IMR-90 (cell line): Measurements from ENCODE around the gene PTPN23. TPM values are rescaled to one million over a fixed set of nuclear protein-coding genes. Genes with fewer than 3 reads are reported as not detected.

ENCODE experiments used
- CEBPB ChIP-seq: IDR thresholded peaks from 2 replicates; pipeline ENCODE4 v1.6.1; 2012; ENCODE audit warnings: low read depth, low read length, improper control_type of control experiment
- MAZ ChIP-seq: IDR thresholded peaks from 2 replicates; pipeline ENCODE4 v1.6.1; 2012; ENCODE audit warnings: low read depth, mild to moderate bottlenecking, low read length, improper control_type of control experiment, moderate library complexity, borderline replicate concordance
- NFE2L2 ChIP-seq: fragments of 150-350 bp; IDR thresholded peaks from 2 replicates; pipeline ENCODE4 v1.6.1; 2016; ENCODE audit warnings: low read depth, mild to moderate bottlenecking, low read length
- RCOR1 ChIP-seq: IDR thresholded peaks from 2 replicates; pipeline ENCODE4 v1.6.1; 2012; ENCODE audit warnings: mild to moderate bottlenecking, low read length, improper control_type of control experiment; ENCODE audit not compliant: insufficient replicate concordance
- polyA plus RNA-seq, 3 experiments: library from polyadenylated mRNA; depleted of rRNA; stranded (reverse); fragments of >200 nt; gene quantifications; 2 replicates each; pipeline ENCODE4 v1.2.3, GENCODE V29; 2012; ENCODE audit warnings: low replicate concordance in 1 of 3
- total RNA-seq: library from RNA; depleted of rRNA; stranded (reverse); fragments of >200 nt; gene quantifications from 2 replicates; pipeline ENCODE4 v1.2.3, GENCODE V29; 2012
- TF ChIP-seq, protein P1 (sequence below): fragments of 150-350 bp; IDR thresholded peaks from 2 replicates; pipeline ENCODE4 v1.6.1; 2017; ENCODE audit warnings: mild to moderate bottlenecking, antibody characterized with exemption, low read length, low read depth

PTPN23 gene
- total and polyA plus RNA-seq, 2 of the 4 experiments (the other 2 are of a cell fraction), result 4.5 to 15.1 TPM

DNA sequence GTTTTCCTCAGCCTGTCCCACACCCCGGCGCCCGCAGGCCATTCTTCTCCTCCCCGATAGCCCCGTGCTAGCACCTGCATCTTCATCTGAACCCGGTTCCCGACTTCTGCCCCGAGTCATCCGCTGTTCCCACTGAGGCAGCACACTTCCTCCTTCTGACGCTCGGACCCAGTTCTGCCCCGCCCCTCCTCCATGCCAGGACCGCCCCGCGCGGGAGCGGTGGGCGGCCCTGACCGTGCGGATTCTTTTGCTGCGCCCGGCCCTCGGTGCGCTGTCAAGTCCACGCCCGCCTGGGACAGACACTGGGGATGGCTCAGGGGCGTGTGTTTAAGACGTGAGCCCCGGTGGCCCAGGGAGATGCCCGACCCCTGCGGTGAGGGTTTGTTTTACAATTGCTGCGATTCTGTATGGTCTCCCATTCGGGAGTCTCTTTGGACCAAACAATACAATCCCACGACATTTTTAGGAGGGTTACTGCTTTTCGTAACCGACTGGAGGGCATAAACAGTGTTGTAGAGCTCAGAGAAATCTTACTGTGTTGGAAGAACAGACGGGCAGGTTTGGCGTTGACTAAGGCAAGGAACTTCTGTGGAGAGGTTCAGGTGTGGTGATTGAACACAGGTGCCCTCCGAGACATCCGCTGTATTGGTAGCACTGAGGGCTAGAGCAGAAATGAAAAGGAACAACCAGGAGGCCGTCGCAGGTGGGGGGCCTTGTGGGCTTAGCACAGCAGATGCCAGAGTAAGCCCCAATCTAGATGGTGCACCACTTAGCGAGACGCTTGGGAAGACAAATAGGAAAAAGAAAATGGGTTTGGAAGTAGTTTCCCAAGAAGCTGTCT is 716 bp downstream of the PTPN23 start (continued):
- TF ChIP-seq, protein P1, sequence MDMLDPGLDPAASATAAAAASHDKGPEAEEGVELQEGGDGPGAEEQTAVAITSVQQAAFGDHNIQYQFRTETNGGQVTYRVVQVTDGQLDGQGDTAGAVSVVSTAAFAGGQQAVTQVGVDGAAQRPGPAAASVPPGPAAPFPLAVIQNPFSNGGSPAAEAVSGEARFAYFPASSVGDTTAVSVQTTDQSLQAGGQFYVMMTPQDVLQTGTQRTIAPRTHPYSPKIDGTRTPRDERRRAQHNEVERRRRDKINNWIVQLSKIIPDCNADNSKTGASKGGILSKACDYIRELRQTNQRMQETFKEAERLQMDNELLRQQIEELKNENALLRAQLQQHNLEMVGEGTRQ, result no peak
- TF ChIP-seq RCOR1, result no peak
- TF ChIP-seq NFE2L2, result no peak
- no peak; the same call in 1 of the 2 replicates for TF ChIP-seq MAZ
- TF ChIP-seq CEBPB, result no peak
